ENCODE measurements around the gene SLC17A1. TPM values are rescaled to one million over a fixed set of nuclear protein-coding genes. Genes with fewer than 3 reads are reported as not detected.

SLC17A1 gene
- not detected for total RNA-seq (2021; ENCODE audit: unreplicated experiment)
- polyA plus RNA-seq (2012; ENCODE audit: insufficient read length), result not detected
- Bru-seq, nascent RNA, result not detected
- BruChase-seq, experiment 1, labeled RNA remaining after a 2-hour chase, result percentile 2 among the genes with signal in this experiment
- BruChase-seq, experiment 2, labeled RNA remaining after a 6-hour chase, result not detected
- long read RNA-seq, result 0 reads

GRCh38 chr6:25831532-25832306 lies at the start of gene SLC17A1:
Gene SLC17A1, minus strand, starts transcription at chr6:25832052. Its CDS starts 1,495 bp downstream, at chr6:25830557.
- Histone ChIP-seq H3K4me1 (ENCODE audit: control insufficient read depth, insufficient read depth, low read length) (no peaks in the 10 kb centered on the region), H3K36me3 (ENCODE audit: control insufficient read depth, insufficient read depth, low read length) (no peaks in the 10 kb centered on the region), H3K27me3 (ENCODE audit: control insufficient read depth, insufficient read depth, low read length) (peaks cover 12% of the 10 kb centered on the region), H3K9me3 (ENCODE audit: control insufficient read depth, insufficient read depth, low read depth, low read length) (no peaks in the 10 kb centered on the region), H3K4me3 (ENCODE audit: low read depth in 2 of 2, low read length in 2 of 2) (no peak within 1 kb of the TSS), H3K27ac (ENCODE audit: low read length) (no peak within 1 kb of the TSS)
- CTCF ChIA-PET, result no interaction called here
- intact Hi-C loops (cut with micrococcal nuclease; ENCODE audit: unreplicated experiment) (no loop called here), in situ Hi-C loops (cut with HindIII; ENCODE audit: low pct_unique_long_range_greater_than_20kb, low sequenced_read_pairs) (no loop called here)
- POLR2A ChIA-PET, result no interaction called here
- DNase-seq (ENCODE audit: low read depth, low spot score) (no peak), ATAC-seq (no peak)
- no TSS peak for BruUV-seq (replicated peaks)
- no peak for TF ChIP-seq SIN3A (IDR thresholded peaks at IDR 0.05; ENCODE audit: borderline replicate concordance, insufficient read depth, low read depth, low read length)

GRCh38 chr6:25880601-25881000 lies 48.7 kb upstream of the SLC17A1 start:
- intact Hi-C loops (cut with micrococcal nuclease; ENCODE audit: unreplicated experiment), result no loop called here
- ChIA-PET POLR2A (no interaction called here), CTCF (no interaction called here)
- no peaks in the 10 kb centered on the region for H3K4me1 ChIP-seq (ENCODE audit: control insufficient read depth, insufficient read depth, low read length)
- DNase-seq (ENCODE audit: low read depth, low spot score) (no peak), ATAC-seq (no peak)
- no peak overlapping the region for H3K27ac ChIP-seq (ENCODE audit: low read length)
- no peaks in the 10 kb centered on the region for H3K36me3 ChIP-seq (ENCODE audit: control insufficient read depth, insufficient read depth, low read length)
- H3K27me3 ChIP-seq (ENCODE audit: control insufficient read depth, insufficient read depth, low read length), result no peaks in the 10 kb centered on the region
- in situ Hi-C loops (cut with HindIII; ENCODE audit: low pct_unique_long_range_greater_than_20kb, low sequenced_read_pairs), result no loop called here
- no peaks in the 10 kb centered on the region for H3K9me3 ChIP-seq (ENCODE audit: control insufficient read depth, insufficient read depth, low read depth, low read length)
- no peak for TF ChIP-seq REST (IDR thresholded peaks at IDR 0.05; ENCODE audit: insufficient read depth in 1 of 2, low read depth in 2 of 2, low read length in 1 of 2)
- no peak for TF ChIP-seq POLR2AphosphoS5 (IDR thresholded peaks at IDR 0.05; ENCODE audit: low read depth, low read length)
- TF ChIP-seq SIN3A (IDR thresholded peaks at IDR 0.05; ENCODE audit: borderline replicate concordance, insufficient read depth, low read depth, low read length), result no peak
- no peak for TF ChIP-seq TCF7L2 (IDR thresholded peaks at IDR 0.05; ENCODE audit: low read depth, low read length)
- TF ChIP-seq CTCF (IDR thresholded peaks at IDR 0.05), result no peak
- H3K4me3 ChIP-seq (ENCODE audit: low read depth in 2 of 2, low read length in 2 of 2), result no peak overlapping the region
- BruUV-seq (replicated peaks), result no TSS peak

Measured in Panc1 (cell line).